Stimulated activated CD8-positive, alpha-beta memory T cell treated with anti-CD3 and anti-CD28 coated beads, Interleukin-15, amount 100 ng/mL, for 4 hours (primary cell): ENCODE measurements around the gene ACSF3.
"Not testable (repeated sequence)": the region's sequence is repeated elsewhere in the genome, so short reads cannot be mapped to it uniquely, and the experiment has no call there.

ENCODE experiments used
- DNase-seq, 2 donors: peaks; one replicate each; pipeline ENCODE4 v3.0.0-alpha.2; 2020; ENCODE audit warnings: low read depth in 2 of 2

ACSF3 gene

GRCh38 chr16:89174877-89175276 lies 81.2 kb downstream of the ACSF3 start:
- no peak for DNase-seq

DNA sequence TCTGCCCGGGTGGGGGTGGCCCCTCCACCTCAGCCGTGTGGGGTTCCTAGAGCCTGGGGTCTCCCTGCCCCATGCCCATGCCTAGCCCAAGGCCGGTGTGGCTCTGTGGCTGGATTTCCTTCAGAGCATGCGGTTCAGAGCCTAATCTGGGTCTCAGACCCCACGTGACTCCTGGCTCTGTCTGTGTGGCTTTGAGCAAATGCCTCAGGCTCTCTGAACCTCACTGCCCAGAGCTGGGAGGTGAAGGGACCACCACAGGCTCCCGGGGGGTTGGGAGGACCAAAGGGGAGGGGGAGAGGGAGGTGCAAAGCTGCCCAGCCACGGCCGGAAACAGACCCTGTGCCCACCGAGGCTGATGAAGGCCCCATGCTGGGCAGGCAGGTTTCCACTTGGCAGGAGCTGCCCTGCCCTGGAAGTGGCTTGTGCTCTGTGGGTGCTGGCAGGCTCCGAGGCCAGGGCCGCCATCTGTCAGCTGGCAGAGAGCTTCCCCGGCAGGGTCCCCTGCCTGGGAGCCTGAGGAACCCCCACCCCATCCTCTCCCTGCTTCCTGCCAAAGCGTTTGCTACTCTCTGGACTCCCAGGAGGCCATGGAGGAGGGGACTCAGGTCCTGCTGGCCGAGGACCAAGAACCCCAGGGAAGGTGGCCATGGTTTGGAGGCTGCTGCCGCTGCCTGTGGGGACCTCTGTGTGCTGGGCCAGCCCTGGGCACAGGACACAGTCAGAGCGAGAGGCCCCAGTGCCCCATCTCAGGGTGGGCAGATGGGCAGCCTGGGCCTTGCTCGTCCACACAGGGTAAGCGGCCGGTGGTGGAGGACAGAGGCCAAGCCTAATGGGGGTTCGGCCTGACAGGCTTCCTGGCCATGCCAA lies 81.9 kb downstream of the ACSF3 start:
- DNase-seq, result no peak

DNA sequence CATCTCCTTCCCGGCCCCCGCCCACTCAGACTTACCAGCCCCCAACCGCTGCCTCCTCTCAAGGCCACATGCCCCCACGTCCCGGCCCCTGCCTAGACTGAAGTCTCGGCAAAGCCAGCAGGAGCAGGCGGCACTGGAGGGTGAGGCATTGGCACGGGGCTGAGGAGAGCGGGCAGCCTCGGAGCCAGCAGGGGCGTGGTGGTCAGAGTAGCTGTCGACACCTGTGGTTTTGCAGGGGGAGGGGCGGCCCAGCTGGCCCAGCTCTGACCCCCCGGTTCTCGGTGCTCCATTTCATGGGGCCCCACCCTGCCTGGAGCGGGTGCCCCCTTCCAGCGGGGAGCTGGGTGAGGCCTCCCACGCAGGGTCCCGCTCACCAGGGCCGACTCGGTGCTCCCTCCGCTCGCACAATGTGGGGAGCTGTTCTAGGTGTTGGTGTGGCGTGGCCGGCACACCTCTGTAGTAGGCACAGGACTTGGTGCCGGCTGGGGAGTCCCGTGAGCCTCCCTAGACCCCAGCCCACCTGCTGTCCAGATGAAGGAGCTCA lies 82.6 kb downstream of the ACSF3 start:
- DNase-seq, result no peak

DNA sequence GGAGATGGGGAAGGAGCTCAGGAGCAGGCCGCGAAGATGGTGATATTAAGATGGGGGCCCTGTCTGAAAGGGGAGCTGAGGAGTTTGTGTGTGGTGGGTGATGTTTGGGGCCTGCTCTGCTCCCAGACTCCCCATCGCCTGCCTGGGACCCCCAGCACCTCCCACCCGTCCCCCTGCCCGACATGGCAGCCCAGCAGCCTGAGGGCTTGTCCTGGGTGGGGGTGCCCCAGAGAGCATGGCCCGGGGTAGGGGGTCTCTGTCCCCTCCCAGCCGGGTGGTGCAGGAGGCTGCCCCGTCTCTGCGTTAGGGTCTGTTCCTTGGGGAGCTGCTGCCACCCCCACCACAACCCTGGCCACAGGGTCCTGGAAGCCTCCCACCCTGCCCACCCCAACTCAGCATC lies 83.1 kb downstream of the ACSF3 start:
- DNase-seq, result no peak

GRCh38 chr16:89177501-89177900 lies 83.8 kb downstream of the ACSF3 start:
- no peak for DNase-seq

DNA sequence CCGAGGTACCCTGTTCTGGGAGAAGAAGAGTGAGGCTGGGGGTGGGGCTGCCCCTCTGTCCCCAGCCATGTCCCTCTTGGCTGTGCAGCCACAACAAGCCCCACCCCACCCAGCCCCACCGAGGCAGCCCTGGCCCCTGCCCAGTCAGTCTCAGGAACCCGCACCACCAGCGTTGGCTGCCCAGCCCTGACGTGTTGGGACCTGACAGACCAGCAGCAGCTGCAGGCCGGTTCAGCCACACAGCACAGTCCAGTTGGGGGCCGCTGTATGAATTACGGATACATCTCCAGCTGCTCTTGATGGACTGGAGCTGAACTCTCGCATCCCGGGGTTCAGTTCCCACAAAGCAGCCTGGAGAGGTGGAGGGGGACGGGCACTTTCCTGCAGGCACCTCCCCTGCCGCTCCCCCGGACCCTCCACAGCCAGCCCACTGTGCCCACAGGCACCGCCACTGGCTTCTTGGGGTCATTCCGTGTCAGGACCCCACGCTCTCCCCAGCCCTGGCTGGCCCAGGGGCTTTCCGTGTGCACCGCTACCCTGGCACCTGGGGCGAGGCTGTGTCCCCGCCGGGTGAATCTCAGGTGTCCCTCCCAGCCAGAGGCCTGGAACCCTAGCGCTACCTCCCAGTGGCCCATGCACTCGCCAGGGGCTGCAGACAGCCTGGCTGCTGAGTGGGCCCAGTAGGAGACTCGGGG lies 84.9 kb downstream of the ACSF3 start:
- DNase-seq, result no peak

DNA sequence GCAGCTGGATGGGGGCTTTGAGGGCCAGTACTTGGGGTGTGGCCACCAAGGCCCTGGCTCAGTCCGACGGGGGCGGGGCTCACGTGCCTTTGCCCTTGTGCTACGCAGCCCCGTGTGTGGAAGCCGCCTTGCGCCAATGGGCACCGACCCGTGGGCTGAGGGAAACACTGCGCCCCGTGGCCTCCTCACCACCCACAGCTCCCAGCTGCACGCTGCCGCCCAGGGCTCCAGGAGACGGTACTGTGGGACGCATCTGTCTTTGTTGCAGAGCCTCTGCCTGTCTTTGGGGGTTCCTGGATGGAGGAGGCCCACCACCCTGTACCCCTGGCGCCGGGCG lies 85.5 kb downstream of the ACSF3 start:
- DNase-seq, result no peak

GRCh38 chr16:89179656-89180315 lies 86.1 kb downstream of the ACSF3 start:
- DNase-seq, result no peak

DNA sequence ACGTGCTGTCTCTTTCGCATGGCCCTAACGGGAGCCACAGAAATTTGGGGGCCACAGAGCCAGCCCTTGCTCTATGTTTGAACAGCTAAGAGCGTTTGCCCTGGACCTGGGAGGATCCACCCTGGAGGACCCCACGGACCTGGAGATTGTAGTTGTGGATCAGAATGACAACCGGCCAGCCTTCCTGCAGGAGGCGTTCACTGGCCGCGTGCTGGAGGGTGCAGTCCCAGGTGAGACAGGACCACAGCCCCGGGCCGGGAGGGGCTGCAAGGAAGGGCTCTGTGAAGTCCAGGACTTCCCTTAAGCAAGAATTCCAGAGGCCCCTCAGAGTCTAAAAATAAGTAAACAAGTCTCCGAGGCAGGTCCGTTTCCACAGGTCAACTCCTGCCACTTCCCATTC lies 89.8 kb downstream of the ACSF3 start:
- DNase-seq, result no peak

GRCh38 chr16:89183975-89184676 lies 90.5 kb downstream of the ACSF3 start:
- no peak for DNase-seq

DNA sequence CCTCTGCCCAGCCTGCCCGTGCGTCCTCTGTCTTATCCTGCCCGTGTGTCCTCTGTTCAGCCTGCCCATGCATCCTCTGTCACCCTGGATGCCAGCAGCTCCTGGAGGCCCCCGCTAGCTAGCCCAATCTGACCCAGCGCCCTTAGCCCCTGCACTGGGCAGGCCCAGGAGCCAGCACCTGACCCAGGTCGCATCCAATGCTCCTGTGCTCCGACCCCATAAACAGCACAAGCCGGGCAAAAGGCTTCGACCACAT lies 91.0 kb downstream of the ACSF3 start:
- no peak for DNase-seq

DNA sequence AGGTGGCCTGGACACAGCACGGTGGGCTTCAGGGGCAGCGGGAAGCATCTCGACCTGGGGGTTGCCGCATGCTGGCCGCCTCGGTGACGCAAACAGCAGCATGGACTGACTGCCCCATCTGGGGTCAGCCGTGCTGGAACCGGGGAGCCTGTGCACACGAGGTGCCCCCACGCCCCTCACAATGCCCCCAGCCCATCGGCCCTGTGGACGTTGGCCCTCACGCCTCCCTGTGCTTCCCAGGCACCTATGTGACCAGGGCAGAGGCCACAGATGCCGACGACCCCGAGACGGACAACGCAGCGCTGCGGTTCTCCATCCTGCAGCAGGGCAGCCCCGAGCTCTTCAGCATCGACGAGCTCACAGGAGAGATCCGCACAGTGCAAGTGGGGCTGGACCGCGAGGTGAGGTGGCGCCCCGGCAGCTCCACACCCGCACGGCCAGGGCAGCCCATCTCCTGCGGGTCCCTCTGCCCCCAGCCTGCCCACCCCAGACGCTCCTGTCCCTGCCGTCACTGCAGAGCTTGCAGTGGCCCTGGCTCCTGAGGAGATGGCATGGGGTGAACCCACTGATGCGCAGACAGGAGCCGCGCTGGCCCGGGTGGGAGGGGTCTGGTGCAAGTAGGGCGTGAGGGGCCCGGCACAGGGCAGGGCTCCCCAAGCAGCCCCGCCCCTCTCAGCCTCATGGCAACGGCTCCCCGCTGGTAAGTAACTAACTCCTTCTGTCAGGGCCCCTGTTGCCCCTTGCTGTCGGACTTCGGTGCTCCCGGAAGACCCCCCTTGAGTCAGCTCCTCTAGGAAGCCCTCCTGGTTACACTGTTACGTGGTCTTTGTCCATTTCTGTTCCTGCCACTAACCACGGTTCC lies 91.5 kb downstream of the ACSF3 start:
- no peak for DNase-seq

DNA sequence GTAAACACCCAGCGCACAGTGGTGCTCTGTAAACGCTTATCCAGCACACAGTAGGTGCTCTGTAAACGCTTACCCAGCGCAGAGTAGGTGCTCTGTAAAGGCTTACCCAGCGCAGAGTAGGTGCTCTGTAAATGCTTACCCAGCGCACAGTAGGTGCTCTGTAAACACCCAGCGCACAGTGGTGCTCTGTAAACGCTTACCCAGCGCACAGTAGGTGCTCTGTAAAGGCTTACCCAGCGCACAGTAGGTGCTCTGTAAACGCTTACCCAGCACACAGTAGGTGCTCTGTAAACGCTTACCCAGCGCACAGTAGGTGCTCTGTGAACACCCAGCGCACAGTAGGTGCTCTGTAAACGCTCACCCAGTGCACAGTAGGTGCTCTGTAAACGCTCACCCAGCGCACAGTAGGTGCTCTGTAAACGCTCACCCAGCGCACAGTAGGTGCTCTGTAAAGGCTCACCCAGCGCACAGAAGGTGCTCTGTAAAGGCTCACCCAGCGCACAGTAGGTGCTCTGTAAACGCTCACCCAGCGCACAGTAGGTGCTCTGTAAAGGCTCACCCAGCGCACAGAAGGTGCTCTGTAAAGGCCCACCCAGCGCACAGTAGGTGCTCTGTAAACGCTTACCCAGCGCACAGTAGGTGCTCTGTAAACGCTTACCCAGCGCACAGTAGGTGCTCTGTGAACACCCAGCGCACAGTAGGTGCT lies 92.4 kb downstream of the ACSF3 start:
- not testable (repeated sequence) for DNase-seq

DNA sequence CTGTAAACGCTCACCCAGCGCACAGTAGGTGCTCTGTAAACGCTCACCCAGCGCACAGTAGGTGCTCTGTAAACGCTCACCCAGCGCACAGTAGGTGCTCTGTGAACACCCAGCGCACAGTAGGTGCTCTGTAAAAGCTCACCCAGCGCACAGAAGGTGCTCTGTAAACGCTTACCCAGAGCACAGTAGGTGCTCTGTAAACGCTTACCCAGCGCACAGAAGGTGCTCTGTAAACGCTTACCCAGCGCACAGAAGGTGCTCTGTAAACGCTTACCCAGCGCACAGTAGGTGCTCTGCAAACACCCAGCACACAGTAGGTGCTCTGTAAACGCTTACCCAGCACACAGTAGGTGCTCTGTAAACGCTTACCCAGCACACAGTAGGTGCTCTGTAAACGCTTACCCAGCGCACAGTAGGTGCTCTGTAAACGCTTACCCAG lies 93.0 kb downstream of the ACSF3 start:
- DNase-seq, result not testable (repeated sequence)

DNA sequence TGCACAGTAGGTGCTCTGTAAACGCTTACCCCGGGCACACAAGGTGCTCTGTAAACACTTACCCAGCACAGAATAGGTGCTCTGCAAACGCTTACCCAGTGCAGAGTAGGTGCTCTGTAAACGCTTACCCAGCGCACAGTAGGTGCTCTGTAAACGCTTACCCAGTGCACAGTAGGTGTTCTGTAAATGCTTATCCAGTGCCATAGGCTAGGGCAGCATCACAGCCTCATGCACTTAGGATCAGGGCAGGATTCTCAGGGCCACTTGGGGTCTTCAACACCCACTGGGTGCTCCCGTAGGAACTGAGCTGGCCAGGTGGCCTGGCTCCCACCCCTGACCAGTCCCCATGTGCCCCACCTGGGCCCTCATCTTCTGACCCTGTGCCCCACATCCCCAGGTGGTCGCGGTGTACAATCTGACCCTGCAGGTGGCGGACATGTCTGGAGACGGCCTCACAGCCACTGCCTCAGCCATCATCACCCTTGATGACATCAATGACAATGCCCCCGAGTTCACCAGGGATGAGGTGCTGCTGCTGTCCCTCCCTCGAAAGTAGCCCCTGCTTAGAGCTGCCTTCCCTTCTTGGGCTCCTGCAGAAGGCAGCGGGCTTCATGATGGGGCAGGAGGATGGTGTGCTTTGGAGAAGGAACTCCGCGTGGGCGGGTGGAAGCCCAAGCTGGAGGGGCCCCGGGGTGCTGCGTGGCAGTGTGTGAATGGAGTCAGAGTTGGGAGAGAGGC lies 93.5 kb downstream of the ACSF3 start:
- DNase-seq, result no peak

DNA sequence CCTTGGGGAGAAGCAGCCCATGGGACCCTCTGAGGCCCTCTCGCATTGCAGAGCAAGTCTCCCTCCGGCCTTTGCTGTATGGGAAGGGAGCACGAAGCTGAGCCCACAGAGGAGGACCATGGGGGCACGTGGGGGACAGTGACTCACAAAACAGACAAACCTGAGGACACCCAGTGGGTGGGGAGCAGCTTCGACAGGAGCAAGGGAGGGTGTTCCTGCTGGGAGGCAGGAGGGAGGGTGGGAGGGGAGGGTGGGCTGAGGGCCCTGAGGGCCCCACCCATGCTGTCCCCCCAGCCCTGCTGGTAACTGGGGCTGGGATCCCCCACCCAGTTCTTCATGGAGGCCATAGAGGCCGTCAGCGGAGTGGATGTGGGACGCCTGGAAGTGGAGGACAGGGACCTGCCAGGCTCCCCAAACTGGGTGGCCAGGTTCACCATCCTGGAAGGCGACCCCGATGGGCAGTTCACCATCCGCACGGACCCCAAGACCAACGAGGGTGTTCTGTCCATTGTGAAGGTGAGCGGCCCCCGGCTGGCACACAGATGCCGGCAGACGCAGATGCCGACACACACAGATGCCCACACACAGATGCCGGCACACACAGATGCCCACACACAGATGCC lies 94.2 kb downstream of the ACSF3 start:
- DNase-seq, result no peak

DNA sequence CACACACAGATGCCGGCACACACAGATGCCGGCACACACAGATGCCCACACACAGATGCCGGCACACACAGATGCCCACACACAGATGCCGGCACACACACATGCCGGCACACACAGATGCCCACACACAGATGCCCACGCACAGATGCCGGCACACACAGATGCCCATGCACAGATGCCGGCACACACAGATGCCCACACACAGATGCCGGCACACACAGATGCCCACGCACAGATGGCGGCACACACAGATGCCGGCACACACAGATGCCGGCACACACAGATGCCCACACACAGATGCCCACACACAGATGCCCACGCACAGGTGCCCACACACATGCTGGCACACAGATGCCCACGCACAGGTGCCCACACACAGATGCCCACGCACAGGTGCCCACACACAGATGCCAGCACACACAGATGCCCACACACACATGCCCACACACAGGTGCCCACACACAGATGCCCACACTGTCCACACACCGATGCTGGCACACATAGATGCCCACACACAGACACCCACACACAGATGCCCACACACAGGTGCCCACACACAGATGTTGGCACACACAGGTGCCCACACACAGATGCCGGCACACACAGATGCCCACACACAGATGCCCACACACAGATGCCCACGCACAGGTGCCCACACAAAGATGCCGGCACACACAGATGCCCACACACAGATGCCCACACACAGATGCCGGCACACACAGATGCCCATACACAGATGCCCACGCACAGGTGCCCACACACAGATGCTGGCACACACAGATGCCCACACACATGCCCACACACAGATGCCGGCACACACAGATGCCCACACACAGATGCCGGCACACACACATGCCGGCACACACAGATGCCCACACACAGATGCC lies 95.1 kb downstream of the ACSF3 start:
- DNase-seq, result not testable (repeated sequence)

GRCh38 chr16:89189358-89190025 lies 95.8 kb downstream of the ACSF3 start:
- DNase-seq, result no peak
